SH-SY5Y (cell line): ENCODE measurements around the gene CLDN16.

Experiments
- GATA2 ChIP-seq: IDR thresholded peaks from 2 replicates; pipeline ENCODE4 v1.6.1; 2011; ENCODE audit warnings: mild to moderate bottlenecking, low read depth, low read length
- GATA3 ChIP-seq: IDR thresholded peaks from 2 replicates; pipeline ENCODE4 v1.6.1; 2011; ENCODE audit warnings: low read depth, mild to moderate bottlenecking, low read length, moderate library complexity

- no peak for TF ChIP-seq GATA2
- TF ChIP-seq GATA3 = no peak
Measured at GRCh38 chr3:190381441-190381840, 6.5 kb upstream of the CLDN16 start.
